K562 (cell line): Measurements from ENCODE around the gene SLC19A1. TPM values are rescaled to one million over a fixed set of nuclear protein-coding genes. Genes with fewer than 3 reads are reported as not detected.

Experiments
- AFF4 ChIP-seq: sonication (generic); formaldehyde crosslinking; IDR thresholded peaks from 2 replicates; pipeline ENCODE4 v1.8.0; 2023; ENCODE audit warnings: mild to moderate bottlenecking, missing genetic modification reagents
- BDP1 ChIP-seq: IDR thresholded peaks from 3 replicates; pipeline ENCODE4 v1.6.1; 2011; ENCODE audit not compliant: insufficient read length, insufficient read depth
- CCNT2 ChIP-seq: IDR thresholded peaks from 2 replicates; pipeline ENCODE4 v1.6.1; 2011; ENCODE audit warnings: borderline replicate concordance, low read depth, mild to moderate bottlenecking, moderate library complexity, mixed read lengths, low read length; ENCODE audit not compliant: insufficient read length; ENCODE audit errors: extremely low read depth
- CREB1 ChIP-seq, 2 experiments: sonication (generic) in 1 of 2; formaldehyde crosslinking in 1 of 2; IDR thresholded peaks; 2 replicates each; pipeline versions ENCODE4 v1.6.1 to v1.8.0; 2012 to 2022; ENCODE audit warnings: inconsistent platforms in 1 of 2, mild to moderate bottlenecking in 1 of 2, missing genetic modification reagents in 1 of 2, moderate library complexity in 1 of 2
- GTF2E2 ChIP-seq: fragments of 200-800 bp; sonication (Bioruptor generic); IDR thresholded peaks from 2 replicates; pipeline ENCODE4 v1.6.1; 2016; ENCODE audit warnings: missing genetic modification characterization, missing compliant biosample characterization
- HMG20B ChIP-seq: fragments of 250-450 bp; sonication (Bioruptor Pico); IDR thresholded peaks from 2 replicates; pipeline ENCODE4 v1.5.0; 2021; ENCODE audit warnings: mild to moderate bottlenecking
- MAFG ChIP-seq: fragments of 450-650 bp; conservative IDR thresholded peaks from 2 replicates; pipeline ENCODE4 v1.6.1; 2016; ENCODE audit warnings: missing genetic modification characterization, missing compliant biosample characterization
- RERE ChIP-seq: sonication (generic); formaldehyde crosslinking; IDR thresholded peaks from 2 replicates; pipeline ENCODE4 v1.8.0; 2023; ENCODE audit warnings: missing genetic modification reagents, mild to moderate bottlenecking, borderline replicate concordance
- ZNF324 ChIP-seq: fragments of 250-450 bp; sonication (Bioruptor Pico); IDR thresholded peaks from 2 replicates; pipeline ENCODE4 v1.4.0; 2020; ENCODE audit warnings: mild to moderate bottlenecking
- ZNF518B ChIP-seq: fragments of 250-450 bp; sonication (Bioruptor Pico); IDR thresholded peaks from 2 replicates; pipeline ENCODE4 v1.5.0; 2021; ENCODE audit warnings: mild to moderate bottlenecking, moderate library complexity
- ZNF668 ChIP-seq: fragments of 250-450 bp; sonication (Bioruptor Pico); IDR thresholded peaks from 2 replicates; pipeline ENCODE4 v1.8.0; 2022; ENCODE audit warnings: mild to moderate bottlenecking, inconsistent platforms
- polyA plus RNA-seq, 8 experiments: library from polyadenylated mRNA; depleted of rRNA in 4 of 8; stranded (reverse) in 5 of 8; unstranded in 3 of 8; fragments of >200 nt; fragmentation: Nextera tagmentation in 2 of 8; fragmentation: Illumina TruSeq in 1 of 8; extraction: Ambion mirVana in 2 of 8; extraction: Trizol in 1 of 8; gene quantifications; 2 replicates each; pipeline versions ENCODE4 v1.2.1 to v1.2.3, GENCODE V29; 2011 to 2014; ENCODE audit warnings: inconsistent platforms in 1 of 8, missing spikeins in 1 of 8
- total RNA-seq, 7 experiments: library from RNA; depleted of rRNA in 6 of 7; stranded (reverse); fragments of >200 nt in 6 of 7; fragmentation: Illumina TruSeq in 2 of 7; extraction: Trizol in 2 of 7; gene quantifications; 2 replicates each; pipeline versions ENCODE4 v1.2.1 to v1.2.3, GENCODE V29; 2011 to 2021; ENCODE audit warnings: low replicate concordance in 1 of 7

The SLC19A1 gene
- total and polyA plus RNA-seq, 9 of the 15 experiments (the other 6 are each of a cell fraction or from before 2014, with no cell fraction given): 0.65 to 88.7 (median 12.0) TPM

DNA sequence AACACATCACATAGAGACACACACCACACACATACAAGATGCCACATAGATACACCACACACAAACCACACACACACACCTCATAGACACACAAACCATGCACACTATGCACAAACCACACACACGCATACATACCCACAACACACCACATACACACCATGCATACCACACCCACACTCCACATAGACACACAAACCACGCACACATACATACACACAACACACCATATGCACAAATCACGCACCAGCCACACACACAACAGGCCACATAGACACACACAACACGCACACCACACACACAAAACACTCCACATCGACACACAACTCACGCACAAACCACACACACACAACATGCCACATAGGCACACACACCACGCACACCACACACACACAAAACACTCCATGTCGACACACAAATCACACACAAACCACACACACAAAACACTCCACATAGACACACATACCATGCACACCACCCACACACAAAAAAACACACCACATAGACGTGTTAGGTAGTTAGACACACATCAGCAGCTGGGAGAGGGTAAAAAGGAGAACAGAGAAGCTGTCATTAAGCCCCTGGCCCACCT is 49.5 kb upstream of the SLC19A1 start (continued):
- TF ChIP-seq RERE (no peak), CCNT2 (no peak), CREB1 (IDR thresholded peaks at IDR 0.05) (no peak), CREB1 (CRISPR knock-in tag; IDR thresholded peaks at IDR 0.05) (no peak), HMG20B (CRISPR knock-in tag) (no peak), ZNF668 (CRISPR knock-in tag) (no peak), AFF4 (CRISPR knock-in tag) (no peak), GTF2E2 (no peak), ZNF518B (CRISPR knock-in tag) (no peak), MAFG (tag) (no peak), ZNF324 (CRISPR knock-in tag) (no peak), BDP1 (no peak)
